ENCODE measurements around the gene PARP9.

The PARP9 gene

GRCh38 chr3:122589297-122589696 is 25.2 kb upstream of the PARP9 start:
- no peak for DNase-seq (ENCODE audit: low read depth in 1 of 2, low spot score in 1 of 2)
- H3K4me3 ChIP-seq (replicated peaks; ENCODE audit: insufficient read depth, low read length), result no peak overlapping the region
- H3K27ac ChIP-seq (replicated peaks), result no peak overlapping the region
- no peaks in the 10 kb centered on the region for H3K27me3 ChIP-seq (ENCODE audit: insufficient read depth, poor library complexity, severe bottlenecking)
- TF ChIP-seq CTCF (IDR thresholded peaks at IDR 0.05; ENCODE audit: insufficient read depth, low read length) (no peak), SPI1 (IDR thresholded peaks at IDR 0.05; ENCODE audit: borderline replicate concordance, low read depth) (0 out of 2 replicates have a peak, but pooled peaks have one; percentile 2), GABPA (IDR thresholded peaks at IDR 0.05; ENCODE audit: low read depth) (no peak), REST (IDR thresholded peaks at IDR 0.05; ENCODE audit: insufficient replicate concordance, low read depth) (no peak), POLR2AphosphoS5 (IDR thresholded peaks at IDR 0.05; ENCODE audit: low read depth) (no peak)

DNA sequence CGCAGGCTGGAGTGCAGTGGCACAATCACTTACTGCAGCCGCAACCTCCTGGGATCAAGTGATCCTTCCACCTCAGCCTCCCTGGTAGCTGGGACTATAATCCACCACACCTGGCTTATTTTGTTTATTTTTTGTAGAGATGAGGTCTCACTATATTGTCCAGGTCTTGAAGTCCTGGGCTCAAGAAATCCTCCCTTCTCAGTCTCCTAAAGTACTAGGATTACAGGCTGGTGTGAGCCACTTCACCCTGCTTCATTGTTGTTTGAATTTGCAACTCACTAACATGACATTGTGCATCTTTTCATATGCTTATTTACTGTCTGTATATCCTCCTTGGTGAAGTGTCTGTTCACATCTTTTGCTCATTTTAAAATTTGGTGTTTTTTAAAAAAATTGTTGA is 23.5 kb upstream of the PARP9 start:
- H3K4me3 ChIP-seq (replicated peaks; ENCODE audit: insufficient read depth, low read length), result no peak overlapping the region
- H3K27me3 ChIP-seq (ENCODE audit: insufficient read depth, poor library complexity, severe bottlenecking), result no peaks in the 10 kb centered on the region
- no peak for DNase-seq (ENCODE audit: low read depth in 1 of 2, low spot score in 1 of 2)
- no peak for TF ChIP-seq REST (IDR thresholded peaks at IDR 0.05; ENCODE audit: insufficient replicate concordance, low read depth)
- TF ChIP-seq SPI1 (IDR thresholded peaks at IDR 0.05; ENCODE audit: borderline replicate concordance, low read depth), result no peak
- no peak for TF ChIP-seq CTCF (IDR thresholded peaks at IDR 0.05; ENCODE audit: insufficient read depth, low read length)
- no peak for TF ChIP-seq POLR2AphosphoS5 (IDR thresholded peaks at IDR 0.05; ENCODE audit: low read depth)
- no peak for TF ChIP-seq GABPA (IDR thresholded peaks at IDR 0.05; ENCODE audit: low read depth)
- no peak overlapping the region for H3K27ac ChIP-seq (replicated peaks)

- Histone ChIP-seq H3K27me3 (ENCODE audit: insufficient read depth, poor library complexity, severe bottlenecking) (no peaks in the 10 kb centered on the region), H3K4me3 (replicated peaks; ENCODE audit: insufficient read depth, low read length) (no peak overlapping the region), H3K27ac (replicated peaks) (no peak overlapping the region)
- DNase-seq (ENCODE audit: low read depth in 1 of 2, low spot score in 1 of 2), result no peak
- TF ChIP-seq POLR2AphosphoS5 (IDR thresholded peaks at IDR 0.05; ENCODE audit: low read depth) (no peak), GABPA (IDR thresholded peaks at IDR 0.05; ENCODE audit: low read depth) (no peak), CTCF (IDR thresholded peaks at IDR 0.05; ENCODE audit: insufficient read depth, low read length) (no peak), REST (IDR thresholded peaks at IDR 0.05; ENCODE audit: insufficient replicate concordance, low read depth) (no peak), SPI1 (IDR thresholded peaks at IDR 0.05; ENCODE audit: borderline replicate concordance, low read depth) (no peak)
Observed at GRCh38 chr3:122586773-122587485, 22.8 kb upstream of the PARP9 start.
